GM18870 (cell line): Measurements from ENCODE around the gene GPR162.
"Not testable (repeated sequence)": the region's sequence is repeated elsewhere in the genome, so short reads cannot be mapped to it uniquely, and the experiment has no call there.

Experiments
- ATAC-seq: cut with Tn5 transposase; IDR thresholded peaks from one replicate; pipeline ENCODE4 v1.9.1; 2021; ENCODE audit warnings: moderate library complexity; ENCODE audit not compliant: unreplicated experiment

GPR162 gene

GRCh38 chr12:6871052-6871957, 49.7 kb downstream of the GPR162 start:
- ATAC-seq, result no peak

GRCh38 chr12:6872073-6873048, 50.7 kb downstream of the GPR162 start:
- ATAC-seq, result no peak

GRCh38 chr12:6873094-6874014, 51.7 kb downstream of the GPR162 start, which contains the start of gene SPSB2:
TSS of gene SPSB2 (minus strand) at chr12:6873303. CDS start at chr12:6872901, 402 bp downstream.
- ATAC-seq, result no peak

- not testable (repeated sequence) for ATAC-seq
Observed at GRCh38 chr12:6874015-6874368, 52.4 kb downstream of the GPR162 start.
